Measurements from ENCODE around the gene PCDHGA12.

Gene PCDHGA12

GRCh38 chr5:141409598-141410306 is 20.6 kb upstream of the PCDHGA12 start:
- H3K27ac ChIP-seq (ENCODE audit: low read depth, low read length) = no peak overlapping the region
- H3K27me3 ChIP-seq (ENCODE audit: insufficient read depth, low read length) = no peaks in the 10 kb centered on the region
- no peak overlapping the region for H2AK5ac ChIP-seq (ENCODE audit: low read length)
- H3K4me1 ChIP-seq (ENCODE audit: control insufficient read depth in 1 of 2, insufficient read depth in 2 of 2, low read length in 2 of 2) = peaks cover 3 to 4% of the 10 kb centered on the region in 2 experiments
- H3K36me3 ChIP-seq (ENCODE audit: control insufficient read depth in 1 of 2, insufficient read depth in 2 of 2, low read length in 2 of 2) = peaks cover 16 to 18% of the 10 kb centered on the region in 2 experiments
- no peak overlapping the region for H4K91ac ChIP-seq (ENCODE audit: low read depth, low read length)
- no peak overlapping the region for H4K12ac ChIP-seq (ENCODE audit: low read depth, low read length)
- H2BK12ac ChIP-seq (ENCODE audit: low read length) = no peak overlapping the region
- H3K4me2 ChIP-seq (ENCODE audit: low read length) = no peak overlapping the region
- no CpG with 5 or more reads among the region's 64 CpGs for WGBS (ENCODE audit: extremely low coverage, insufficient coverage, insufficient read length)
- no peak overlapping the region for H3K18ac ChIP-seq (ENCODE audit: low read length)
- no peak overlapping the region for H3K14ac ChIP-seq (ENCODE audit: low read length)
- no peak overlapping the region for H2AFZ ChIP-seq (ENCODE audit: insufficient read depth, low read length, poor library complexity)
- H2BK120ac ChIP-seq (ENCODE audit: insufficient read depth, low read length, poor library complexity) = no peak overlapping the region
- H3K9ac ChIP-seq (ENCODE audit: low read length) = no peak overlapping the region
- DNase-seq = no peak
- H3K23ac ChIP-seq (ENCODE audit: low read length) = no peak overlapping the region
- H4K8ac ChIP-seq (ENCODE audit: low read depth, low read length) = no peak overlapping the region
- peak overlapping the region; percentile 7 for H3K4me3 ChIP-seq (ENCODE audit: low read depth, low read length)
- H3K4ac ChIP-seq (ENCODE audit: low read depth, low read length) = no peak overlapping the region
- peaks cover 23% of the 10 kb centered on the region for H3K9me3 ChIP-seq (ENCODE audit: insufficient read depth, low read depth, low read length)
- no peaks in the 10 kb centered on the region for H3K79me1 ChIP-seq (ENCODE audit: low read length)
- no peak overlapping the region for H2BK5ac ChIP-seq (ENCODE audit: low read depth, low read length, poor library complexity)
- H3K79me2 ChIP-seq (ENCODE audit: control insufficient read depth, insufficient read depth, low read length, poor library complexity) = no peaks in the 10 kb centered on the region

GRCh38 chr5:141411575-141411974 is 18.7 kb upstream of the PCDHGA12 start:
- Histone ChIP-seq H3K9me3 (ENCODE audit: insufficient read depth, low read depth, low read length) (peaks cover 20% of the 10 kb centered on the region), H3K9ac (ENCODE audit: low read length) (no peak overlapping the region), H3K18ac (ENCODE audit: low read length) (no peak overlapping the region), H3K27ac (ENCODE audit: low read depth, low read length) (no peak overlapping the region), H4K12ac (ENCODE audit: low read depth, low read length) (no peak overlapping the region), H2BK120ac (ENCODE audit: insufficient read depth, low read length, poor library complexity) (no peak overlapping the region), H3K79me1 (ENCODE audit: low read length) (no peaks in the 10 kb centered on the region), H2BK5ac (ENCODE audit: low read depth, low read length, poor library complexity) (no peak overlapping the region), H2AFZ (ENCODE audit: insufficient read depth, low read length, poor library complexity) (no peak overlapping the region), H2AK5ac (ENCODE audit: low read length) (no peak overlapping the region), H3K4me3 (ENCODE audit: low read depth, low read length) (no peak overlapping the region), H2BK12ac (ENCODE audit: low read length) (no peak overlapping the region), H3K79me2 (ENCODE audit: control insufficient read depth, insufficient read depth, low read length, poor library complexity) (no peaks in the 10 kb centered on the region), H4K91ac (ENCODE audit: low read depth, low read length) (no peak overlapping the region), H3K27me3 (ENCODE audit: insufficient read depth, low read length) (no peaks in the 10 kb centered on the region), H4K8ac (ENCODE audit: low read depth, low read length) (no peak overlapping the region), H3K4ac (ENCODE audit: low read depth, low read length) (no peak overlapping the region), H3K4me1 (ENCODE audit: control insufficient read depth in 1 of 2, insufficient read depth in 2 of 2, low read length in 2 of 2) (peaks cover 3 to 4% of the 10 kb centered on the region in 2 experiments), H3K23ac (ENCODE audit: low read length) (no peak overlapping the region), H3K4me2 (ENCODE audit: low read length) (no peak overlapping the region), H3K14ac (ENCODE audit: low read length) (no peak overlapping the region), H3K36me3 (ENCODE audit: control insufficient read depth in 1 of 2, insufficient read depth in 2 of 2, low read length in 2 of 2) (peaks cover 16 to 20% of the 10 kb centered on the region in 2 experiments)
- no CpG with 5 or more reads among the region's 3 CpGs for WGBS (ENCODE audit: extremely low coverage, insufficient coverage, insufficient read length)
- no peak for DNase-seq

GRCh38 chr5:141412854-141413539 is 17.3 kb upstream of the PCDHGA12 start, which contains the start of gene PCDHGA10:
PCDHGA10 (plus strand) TSS chr5:141412987; CDS start chr5:141413176, 189 bp downstream.
- H3K79me1 ChIP-seq (ENCODE audit: low read length) = peaks cover 5% of the 10 kb centered on the region
- no peak within 1 kb of the TSS for H2AK5ac ChIP-seq (ENCODE audit: low read length)
- no peak within 1 kb of the TSS for H2BK12ac ChIP-seq (ENCODE audit: low read length)
- H3K9me3 ChIP-seq (ENCODE audit: insufficient read depth, low read depth, low read length) = peaks cover 22% of the 10 kb centered on the region
- H3K4me3 ChIP-seq (ENCODE audit: low read depth, low read length) = peak within 1 kb of the TSS; percentile 70
- peak within 1 kb of the TSS; percentile 62 for H3K4me2 ChIP-seq (ENCODE audit: low read length)
- H3K79me2 ChIP-seq (ENCODE audit: control insufficient read depth, insufficient read depth, low read length, poor library complexity) = no peaks in the 10 kb centered on the region
- H4K8ac ChIP-seq (ENCODE audit: low read depth, low read length) = no peak within 1 kb of the TSS
- no peak within 1 kb of the TSS for H3K4ac ChIP-seq (ENCODE audit: low read depth, low read length)
- WGBS (ENCODE audit: extremely low coverage, insufficient coverage, insufficient read length) = no CpG with 5 or more reads among the region's 31 CpGs
- peaks cover 16 to 20% of the 10 kb centered on the region in 2 experiments for H3K36me3 ChIP-seq (ENCODE audit: control insufficient read depth in 1 of 2, insufficient read depth in 2 of 2, low read length in 2 of 2)
- peak within 1 kb of the TSS; percentile 27 for H3K18ac ChIP-seq (ENCODE audit: low read length)
- peak; percentile 69 to 84 for DNase-seq
- no peak within 1 kb of the TSS for H2BK5ac ChIP-seq (ENCODE audit: low read depth, low read length, poor library complexity)
- H2AFZ ChIP-seq (ENCODE audit: insufficient read depth, low read length, poor library complexity) = no peak within 1 kb of the TSS
- H3K14ac ChIP-seq (ENCODE audit: low read length) = peak within 1 kb of the TSS; percentile 34
- H3K23ac ChIP-seq (ENCODE audit: low read length) = no peak within 1 kb of the TSS
- peak within 1 kb of the TSS; percentile 39 for H3K9ac ChIP-seq (ENCODE audit: low read length)
- H3K27ac ChIP-seq (ENCODE audit: low read depth, low read length) = no peak within 1 kb of the TSS
- H2BK120ac ChIP-seq (ENCODE audit: insufficient read depth, low read length, poor library complexity) = no peak within 1 kb of the TSS
- H3K4me1 ChIP-seq (ENCODE audit: control insufficient read depth in 1 of 2, insufficient read depth in 2 of 2, low read length in 2 of 2) = peaks cover 4% of the 10 kb centered on the region in 2 experiments
- H4K91ac ChIP-seq (ENCODE audit: low read depth, low read length) = peak within 1 kb of the TSS; percentile 32
- no peak within 1 kb of the TSS for H4K12ac ChIP-seq (ENCODE audit: low read depth, low read length)
- H3K27me3 ChIP-seq (ENCODE audit: insufficient read depth, low read length) = no peaks in the 10 kb centered on the region

- H4K91ac ChIP-seq (ENCODE audit: low read depth, low read length) = no peak overlapping the region
- H3K4me1 ChIP-seq (ENCODE audit: control insufficient read depth in 1 of 2, insufficient read depth in 2 of 2, low read length in 2 of 2) = peaks cover 6 to 8% of the 10 kb centered on the region in 2 experiments
- WGBS (ENCODE audit: extremely low coverage, insufficient coverage, insufficient read length) = no CpG with 5 or more reads among the region's 25 CpGs
- H3K36me3 ChIP-seq (ENCODE audit: control insufficient read depth in 1 of 2, insufficient read depth in 2 of 2, low read length in 2 of 2) = peaks cover 16 to 23% of the 10 kb centered on the region in 2 experiments
- H2AK5ac ChIP-seq (ENCODE audit: low read length) = no peak overlapping the region
- H3K4ac ChIP-seq (ENCODE audit: low read depth, low read length) = no peak overlapping the region
- no peak overlapping the region for H3K27ac ChIP-seq (ENCODE audit: low read depth, low read length)
- H4K12ac ChIP-seq (ENCODE audit: low read depth, low read length) = no peak overlapping the region
- H3K23ac ChIP-seq (ENCODE audit: low read length) = no peak overlapping the region
- peaks cover 5% of the 10 kb centered on the region for H3K79me1 ChIP-seq (ENCODE audit: low read length)
- no peak overlapping the region for H2BK12ac ChIP-seq (ENCODE audit: low read length)
- no peak overlapping the region for H2BK5ac ChIP-seq (ENCODE audit: low read depth, low read length, poor library complexity)
- peak overlapping the region; percentile 70 for H3K4me3 ChIP-seq (ENCODE audit: low read depth, low read length)
- no peak overlapping the region for H2AFZ ChIP-seq (ENCODE audit: insufficient read depth, low read length, poor library complexity)
- peaks cover 24% of the 10 kb centered on the region for H3K9me3 ChIP-seq (ENCODE audit: insufficient read depth, low read depth, low read length)
- no peak for DNase-seq
- no peaks in the 10 kb centered on the region for H3K79me2 ChIP-seq (ENCODE audit: control insufficient read depth, insufficient read depth, low read length, poor library complexity)
- peak overlapping the region; percentile 62 for H3K4me2 ChIP-seq (ENCODE audit: low read length)
- H3K14ac ChIP-seq (ENCODE audit: low read length) = no peak overlapping the region
- no peak overlapping the region for H4K8ac ChIP-seq (ENCODE audit: low read depth, low read length)
- no peak overlapping the region for H3K9ac ChIP-seq (ENCODE audit: low read length)
- no peak overlapping the region for H3K18ac ChIP-seq (ENCODE audit: low read length)
- H3K27me3 ChIP-seq (ENCODE audit: insufficient read depth, low read length) = no peaks in the 10 kb centered on the region
- H2BK120ac ChIP-seq (ENCODE audit: insufficient read depth, low read length, poor library complexity) = no peak overlapping the region
Observed at GRCh38 chr5:141413540-141414069, 16.7 kb upstream of the PCDHGA12 start.
